HEK293 (cell line): ENCODE results near the gene DBH.
A peak's percentile ranks its signal among the peaks of the same experiment; 100 is the strongest.

Experiments
- CTCF ChIA-PET: fragments of 350-600 bp; formaldehyde crosslinking; extraction: SDS; loops from one replicate; lab custom pipeline; 2021; ENCODE audit warnings: antibody characterized with exemption; lab: Yijun Ruan, JAX
- POLR2A ChIA-PET: fragments of 300-600 bp; formaldehyde crosslinking; extraction: SDS; loops from one replicate; lab custom pipeline; 2020; ENCODE audit warnings: antibody characterized with exemption, inconsistent platforms; lab: Yijun Ruan, JAX
- H3K27ac ChIP-seq: fragments of 200-500 bp; sonication (Bioruptor generic); 2 replicates; pipeline ENCODE4 v1.5.1; 2014; ENCODE audit warnings: low read depth, low read length, control low read depth, inconsistent platforms; ENCODE audit errors: extremely low read depth
- H3K36me3 ChIP-seq, 2 experiments: fragments of 200-500 bp in 1 of 2; sonication (Bioruptor generic) in 1 of 2; 1 replicate in 1 of 2; 2 replicates in 1 of 2; pipeline ENCODE4 v1.5.1; 2014 to 2017; ENCODE audit warnings: inconsistent platforms in 2 of 2, low read length in 2 of 2; ENCODE audit not compliant: control insufficient read depth in 2 of 2, insufficient read depth in 1 of 2
- H3K4me1 ChIP-seq: fragments of 200-500 bp; sonication (Bioruptor generic); 2 replicates; pipeline ENCODE4 v1.5.1; 2014; ENCODE audit warnings: mild to moderate bottlenecking, low read length, inconsistent platforms; ENCODE audit not compliant: control insufficient read depth, insufficient read depth
- H3K4me3 ChIP-seq: 2 replicates; pipeline ENCODE4 v1.5.1; 2011; ENCODE audit warnings: low read depth, mild to moderate bottlenecking, control low read depth, low read length, moderate library complexity
- H3K9me3 ChIP-seq: fragments of 200-500 bp; sonication (Bioruptor generic); 2 replicates; pipeline ENCODE4 v1.5.1; 2014; ENCODE audit warnings: low read depth, low read length, inconsistent platforms; ENCODE audit not compliant: control insufficient read depth, insufficient read depth
- HOXA7 ChIP-seq: sonication (generic); formaldehyde crosslinking; IDR thresholded peaks from 2 replicates; pipeline ENCODE4 v1.8.1; 2022; ENCODE audit warnings: missing genetic modification reagents, borderline replicate concordance
- SCRT2 ChIP-seq: fragments of 450-650 bp; formaldehyde crosslinking; IDR thresholded peaks from 2 replicates; pipeline ENCODE4 v1.5.1; 2016; ENCODE audit warnings: missing biosample characterization, missing genetic modification characterization
- SP2 ChIP-seq: fragments of 450-650 bp; formaldehyde crosslinking; IDR thresholded peaks from 2 replicates; pipeline ENCODE4 v1.5.1; 2016; ENCODE audit warnings: missing biosample characterization, missing genetic modification characterization
- ZBTB17 ChIP-seq: fragments of 450-650 bp; formaldehyde crosslinking; IDR thresholded peaks from 2 replicates; pipeline ENCODE4 v1.5.1; 2016; ENCODE audit warnings: missing biosample characterization, missing genetic modification characterization
- ZNF18 ChIP-seq: fragments of 450-650 bp; formaldehyde crosslinking; IDR thresholded peaks from 2 replicates; pipeline ENCODE4 v1.5.1; 2016; ENCODE audit warnings: missing biosample characterization, missing genetic modification characterization
- ZNF211 ChIP-seq: fragments of 450-650 bp; formaldehyde crosslinking; IDR thresholded peaks from 2 replicates; pipeline ENCODE4 v1.5.1; 2016; ENCODE audit warnings: low read depth, missing biosample characterization, missing genetic modification characterization
- ZNF221 ChIP-seq: fragments of 450-650 bp; formaldehyde crosslinking; IDR thresholded peaks from 2 replicates; pipeline ENCODE4 v1.5.1; 2017; ENCODE audit warnings: missing biosample characterization, missing genetic modification characterization, borderline replicate concordance
- ZNF274 ChIP-seq, 2 experiments: fragments of 200-500 bp in 1 of 2; fragments of 450-650 bp in 1 of 2; sonication (Bioruptor generic) in 1 of 2; formaldehyde crosslinking in 1 of 2; IDR thresholded peaks; 2 replicates each; pipeline versions ENCODE4 v1.5.1 to v1.6.1; 2014 to 2016; ENCODE audit warnings: borderline replicate concordance in 1 of 2, inconsistent platforms in 1 of 2, low read length in 1 of 2, missing biosample characterization in 1 of 2, missing genetic modification characterization in 1 of 2
- ZNF324 ChIP-seq: fragments of 450-650 bp; formaldehyde crosslinking; IDR thresholded peaks from 2 replicates; pipeline ENCODE4 v1.5.1; 2016; ENCODE audit warnings: missing biosample characterization, missing genetic modification characterization
- ZNF404 ChIP-seq: fragments of 450-650 bp; formaldehyde crosslinking; IDR thresholded peaks from 2 replicates; pipeline ENCODE4 v1.5.1; 2017; ENCODE audit warnings: missing biosample characterization, missing genetic modification characterization
- ZNF426 ChIP-seq: fragments of 450-650 bp; formaldehyde crosslinking; IDR thresholded peaks from 2 replicates; pipeline ENCODE4 v1.5.1; 2017; ENCODE audit warnings: missing biosample characterization, missing genetic modification characterization, mild to moderate bottlenecking, inconsistent platforms, moderate library complexity
- ZNF433 ChIP-seq: fragments of 450-650 bp; formaldehyde crosslinking; IDR thresholded peaks from 2 replicates; pipeline ENCODE4 v1.5.1; 2016; ENCODE audit warnings: missing biosample characterization, missing genetic modification characterization, low read depth
- ZNF529 ChIP-seq: fragments of 450-650 bp; formaldehyde crosslinking; IDR thresholded peaks from 2 replicates; pipeline ENCODE4 v1.5.1; 2017; ENCODE audit warnings: missing genetic modification characterization, missing biosample characterization; ENCODE audit not compliant: insufficient replicate concordance
- ZNF654 ChIP-seq: fragments of 450-650 bp; formaldehyde crosslinking; IDR thresholded peaks from 2 replicates; pipeline ENCODE4 v1.5.1; 2016; ENCODE audit warnings: low read depth, missing biosample characterization, missing genetic modification characterization
- ZNF791 ChIP-seq: fragments of 450-650 bp; formaldehyde crosslinking; IDR thresholded peaks from 2 replicates; pipeline ENCODE4 v1.5.1; 2016; ENCODE audit warnings: missing biosample characterization, missing genetic modification characterization
- TF ChIP-seq, protein P1 (sequence below): fragments of 450-650 bp; formaldehyde crosslinking; IDR thresholded peaks from 2 replicates; pipeline ENCODE4 v1.5.1; 2016; ENCODE audit warnings: missing biosample characterization, missing genetic modification characterization, low read depth

Gene DBH

DNA sequence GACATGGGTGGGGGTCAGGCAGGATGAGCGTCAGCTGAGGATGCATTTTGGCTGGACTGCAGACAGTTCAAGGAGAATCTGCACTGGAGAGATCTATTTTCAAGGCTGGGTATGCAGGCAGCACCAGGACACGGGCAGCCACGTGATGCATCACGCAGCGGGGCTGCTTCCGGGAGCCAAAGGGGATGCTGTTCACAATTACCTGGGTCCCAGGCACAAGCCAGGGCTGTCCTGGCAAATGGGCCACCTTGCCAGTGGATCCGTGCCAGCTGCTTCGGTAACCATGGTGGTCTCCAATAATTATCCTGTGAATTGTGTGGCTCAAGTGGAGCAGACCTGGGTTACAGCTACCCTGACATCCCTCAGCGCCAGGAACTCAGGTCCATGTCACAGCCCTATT lies 17.5 kb downstream of the DBH start:
- H3K27ac ChIP-seq = no peak overlapping the region
- H3K4me3 ChIP-seq = no peak overlapping the region
- ChIA-PET CTCF (no interaction called here), POLR2A (no interaction called here)
- no peaks in the 10 kb centered on the region for H3K4me1 ChIP-seq
- no peaks in the 10 kb centered on the region for H3K36me3 ChIP-seq
- TF ChIP-seq ZNF654 (no peak), ZNF404 (tag by site-specific recombination) (no peak), SP2 (tag by site-specific recombination) (no peak), ZNF274 (IDR thresholded peaks at IDR 0.05; ENCODE audit: low read length) (no peak), ZNF274 (tag by site-specific recombination; IDR thresholded peaks at IDR 0.05; ENCODE audit: borderline replicate concordance) (no peak), ZNF221 (tag by site-specific recombination) (no peak), ZNF433 (tag by site-specific recombination) (no peak), ZBTB17 (tag by site-specific recombination) (no peak), ZNF791 (tag by site-specific recombination) (no peak), ZNF18 (no peak), ZNF529 (no peak), ZNF211 (tag by site-specific recombination) (no peak)
- TF ChIP-seq, protein P1, sequence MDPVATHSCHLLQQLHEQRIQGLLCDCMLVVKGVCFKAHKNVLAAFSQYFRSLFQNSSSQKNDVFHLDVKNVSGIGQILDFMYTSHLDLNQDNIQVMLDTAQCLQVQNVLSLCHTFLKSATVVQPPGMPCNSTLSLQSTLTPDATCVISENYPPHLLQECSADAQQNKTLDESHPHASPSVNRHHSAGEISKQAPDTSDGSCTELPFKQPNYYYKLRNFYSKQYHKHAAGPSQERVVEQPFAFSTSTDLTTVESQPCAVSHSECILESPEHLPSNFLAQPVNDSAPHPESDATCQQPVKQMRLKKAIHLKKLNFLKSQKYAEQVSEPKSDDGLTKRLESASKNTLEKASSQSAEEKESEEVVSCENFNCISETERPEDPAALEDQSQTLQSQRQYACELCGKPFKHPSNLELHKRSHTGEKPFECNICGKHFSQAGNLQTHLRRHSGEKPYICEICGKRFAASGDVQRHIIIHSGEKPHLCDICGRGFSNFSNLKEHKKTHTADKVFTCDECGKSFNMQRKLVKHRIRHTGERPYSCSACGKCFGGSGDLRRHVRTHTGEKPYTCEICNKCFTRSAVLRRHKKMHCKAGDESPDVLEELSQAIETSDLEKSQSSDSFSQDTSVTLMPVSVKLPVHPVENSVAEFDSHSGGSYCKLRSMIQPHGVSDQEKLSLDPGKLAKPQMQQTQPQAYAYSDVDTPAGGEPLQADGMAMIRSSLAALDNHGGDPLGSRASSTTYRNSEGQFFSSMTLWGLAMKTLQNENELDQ (tag by site-specific recombination) = no peak
- H3K9me3 ChIP-seq = no peaks in the 10 kb centered on the region

- no peak overlapping the region for H3K27ac ChIP-seq
- peaks cover 3% of the 10 kb centered on the region for H3K4me1 ChIP-seq
- TF ChIP-seq ZNF18 (no peak), SCRT2 (tag by site-specific recombination) (0 out of 2 replicates have a peak, but pooled peaks have one; percentile 9), ZNF426 (no peak), ZNF324 (tag by site-specific recombination) (no peak), HOXA7 (CRISPR knock-in tag) (no peak), ZNF211 (tag by site-specific recombination) (no peak)
- POLR2A ChIA-PET = no interaction called here
- CTCF ChIA-PET = interaction anchor here (0.6 kb wide), 1 partner anchor 13 kb away, joined by 4 read pairs; no protein-coding TSS in a partner anchor
- H3K36me3 ChIP-seq = no peaks in the 10 kb centered on the region
- no peak overlapping the region for H3K4me3 ChIP-seq
- H3K9me3 ChIP-seq = no peaks in the 10 kb centered on the region
Measured at GRCh38 chr9:133654736-133655657, 18.8 kb downstream of the DBH start.
